A549 (cell line): ENCODE results near the gene NPTXR. TPM values are rescaled to one million over a fixed set of nuclear protein-coding genes. Genes with fewer than 3 reads are reported as not detected.
"Not testable (repeated sequence)": the region's sequence is repeated elsewhere in the genome, so short reads cannot be mapped to it uniquely, and the experiment has no call there.

Experiments used
- ATAC-seq, 2 experiments: fragments of 200-7000 bp in 1 of 2; fragments of >200 bp in 1 of 2; cut with Nextera tagmentation in 1 of 2; cut with Tn5 transposase in 1 of 2; 3 replicates each; pipeline versions ENCODE4 v1.8.0 to v1.9.1; 2018 to 2020; ENCODE audit warnings: mild to moderate bottlenecking in 1 of 2, moderate library complexity in 1 of 2
- CTCF ChIA-PET: fragments of 300-600 bp; sonication (Branson Sonifier 250); formaldehyde crosslinking; extraction: SDS; loops from one replicate; lab custom pipeline; 2021; ENCODE audit warnings: antibody characterized with exemption, inconsistent platforms; lab: Yijun Ruan, JAX
- POLR2A ChIA-PET: fragments of 350-600 bp; formaldehyde crosslinking; extraction: SDS; loops from one replicate; lab custom pipeline; 2021; ENCODE audit warnings: antibody characterized with exemption, inconsistent platforms; lab: Yijun Ruan, JAX
- DNase-seq, 2 experiments: peaks; one replicate each; pipeline versions ENCODE4 v3.0.0 to v3.0.0-alpha.2; 2011 to 2016; ENCODE audit warnings: low read depth in 1 of 2, low spot score in 1 of 2
- FAIRE-seq: peaks from 2 replicates; lab custom pipeline; 2011; peaks lifted over from hg19 to GRCh38; lab: Jason Lieb, UNC
- H3K27ac ChIP-seq, 2 experiments: fragments of >200 bp; sonication (Bioruptor Twin); formaldehyde crosslinking; 3 replicates each; pipeline ENCODE4 v1.5.1; 2016 to 2017
- H3K4me1 ChIP-seq: fragments of >200 bp; sonication (Bioruptor Twin); formaldehyde crosslinking; 3 replicates; pipeline ENCODE4 v1.6.1; 2016
- H3K4me2 ChIP-seq: fragments of >200 bp; sonication (Bioruptor Twin); formaldehyde crosslinking; 3 replicates; pipeline ENCODE4 v1.6.1; 2016
- H3K4me3 ChIP-seq: fragments of >200 bp; sonication (Bioruptor Twin); formaldehyde crosslinking; 3 replicates; pipeline ENCODE4 v1.5.1; 2016
- H3K9me3 ChIP-seq: fragments of >200 bp; sonication (Bioruptor Twin); formaldehyde crosslinking; 3 replicates; pipeline ENCODE4 v1.6.1; 2016
- BHLHE40 ChIP-seq: IDR thresholded peaks from 2 replicates; pipeline ENCODE4 v1.6.1; 2012; ENCODE audit warnings: low read depth, low read length, inconsistent platforms
- ELK1 ChIP-seq: fragments of 150-350 bp; IDR thresholded peaks from 2 replicates; pipeline ENCODE4 v1.6.1; 2014; ENCODE audit warnings: low read depth, mild to moderate bottlenecking, low read length
- EP300 ChIP-seq, 2 experiments: fragments of >200 bp; sonication (Bioruptor Twin); formaldehyde crosslinking; IDR thresholded peaks; 2 replicates in 1 of 2; 3 replicates in 1 of 2; pipeline ENCODE4 v1.6.1; 2016 to 2017
- FOSL2 ChIP-seq, 2 experiments: fragments of 450-650 bp in 1 of 2; fragments of >200 bp in 1 of 2; sonication (Bioruptor Twin) in 1 of 2; formaldehyde crosslinking; IDR thresholded peaks; 2 replicates each; pipeline versions ENCODE4 v1.5.0 to v1.6.1; 2016 to 2020; ENCODE audit warnings: mild to moderate bottlenecking in 1 of 2, moderate library complexity in 1 of 2
- FOXS1 ChIP-seq: fragments of 250-450 bp; sonication (Bioruptor Pico); IDR thresholded peaks from 2 replicates; pipeline ENCODE4 v1.5.0; 2020; ENCODE audit warnings: mild to moderate bottlenecking, moderate library complexity
- GATA3 ChIP-seq: IDR thresholded peaks from 2 replicates; pipeline ENCODE4 v1.6.1; 2012; ENCODE audit warnings: borderline replicate concordance
- HMGXB4 ChIP-seq: fragments of 250-450 bp; sonication (Bioruptor Pico); IDR thresholded peaks from 2 replicates; pipeline ENCODE4 v1.5.0; 2021; ENCODE audit warnings: mild to moderate bottlenecking, moderate library complexity, borderline replicate concordance
- HOXB5 ChIP-seq: fragments of 250-450 bp; sonication (Bioruptor Pico); IDR thresholded peaks from 2 replicates; pipeline ENCODE4 v1.5.0; 2020; ENCODE audit warnings: mild to moderate bottlenecking, moderate library complexity
- KDM1A ChIP-seq: fragments of 200-600 bp; sonication (generic); IDR thresholded peaks from 2 replicates; pipeline ENCODE4 v1.6.1; 2016; ENCODE audit warnings: low read depth, mild to moderate bottlenecking
- MAFK ChIP-seq: fragments of 450-650 bp; IDR thresholded peaks from 2 replicates; pipeline ENCODE4 v1.6.1; 2014; ENCODE audit not compliant: partially characterized antibody
- NPAS2 ChIP-seq: fragments of 250-450 bp; sonication (Bioruptor Pico); IDR thresholded peaks from 2 replicates; pipeline ENCODE4 v1.8.0; 2022; ENCODE audit warnings: mild to moderate bottlenecking, moderate library complexity, borderline replicate concordance
- RARB ChIP-seq: fragments of 250-450 bp; sonication (Bioruptor Pico); IDR thresholded peaks from 2 replicates; pipeline ENCODE4 v1.8.0; 2021; ENCODE audit warnings: mild to moderate bottlenecking, moderate library complexity
- RCOR1 ChIP-seq: fragments of 150-350 bp; IDR thresholded peaks from 2 replicates; pipeline ENCODE4 v1.6.1; 2014; ENCODE audit warnings: antibody characterized with exemption, low read length, low read depth
- RFX5 ChIP-seq: fragments of 450-650 bp; IDR thresholded peaks from 2 replicates; pipeline ENCODE4 v1.7.1; 2014; ENCODE audit warnings: antibody characterized with exemption, mild to moderate bottlenecking, moderate library complexity
- TFCP2L1 ChIP-seq: fragments of 250-450 bp; sonication (Bioruptor Pico); IDR thresholded peaks from 2 replicates; pipeline ENCODE4 v1.5.0; 2021; ENCODE audit warnings: mild to moderate bottlenecking
- ZFP36 ChIP-seq: fragments of 450-650 bp; IDR thresholded peaks from 2 replicates; pipeline ENCODE4 v1.6.1; 2014; ENCODE audit warnings: borderline replicate concordance; ENCODE audit not compliant: partially characterized antibody
- WGBS: methylation state at CpG from one replicate; pipeline ENCODE4 v1.1.6; 2017; ENCODE audit errors: missing lambda C conversion rate; 5-methylcytosine and 5-hydroxymethylcytosine counted together
- polyA plus RNA-seq, 4 experiments: library from polyadenylated mRNA; depleted of rRNA in 3 of 4; stranded (reverse); fragments of >200 nt; fragmentation: RNase III in 1 of 4; extraction: RNeasy Plus Mini Kit Qiagen cat#74134 plus additional on column Dnase treatment in 1 of 4; gene quantifications; 2 replicates in 3 of 4; 3 replicates in 1 of 4; pipeline ENCODE4 v1.2.3, GENCODE V29; 2011 to 2017
- TF ChIP-seq, protein P1 (sequence below): fragments of >200 bp; sonication (Bioruptor Twin); formaldehyde crosslinking; IDR thresholded peaks from 3 replicates; pipeline ENCODE4 v1.6.1; 2016
- TF ChIP-seq, protein P2 (sequence below): IDR thresholded peaks from 2 replicates; pipeline ENCODE4 v1.6.1; 2012; ENCODE audit warnings: low read depth, borderline replicate concordance

Gene NPTXR
- polyA plus RNA-seq, 2 of the 4 experiments (the other 2 are of a cell fraction): 3.3 to 15.3 TPM

DNA sequence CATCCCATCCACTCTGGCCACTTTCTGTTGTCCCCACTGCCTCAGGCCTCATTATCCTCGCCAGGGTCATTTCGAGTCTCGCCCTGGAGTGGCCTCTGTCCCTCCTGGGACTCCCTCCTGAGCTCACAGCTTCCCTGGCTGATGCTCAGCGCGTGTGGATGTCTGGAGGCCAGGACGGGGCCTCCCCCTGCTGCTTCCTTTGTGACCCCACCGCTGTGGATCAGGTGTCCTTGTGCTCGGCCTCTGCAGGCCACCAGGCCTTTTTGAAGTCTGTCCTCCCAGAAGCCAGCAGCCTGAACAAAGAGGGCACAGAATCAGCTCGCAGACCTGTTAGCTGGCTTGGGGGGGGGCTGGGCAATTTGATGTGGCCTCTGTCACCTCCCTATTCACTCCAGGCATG is 14.7 kb upstream of the NPTXR start:
- no peak for TF ChIP-seq EP300 (IDR thresholded peaks at IDR 0.05)
- no peak for TF ChIP-seq RARB
- TF ChIP-seq RFX5: no peak
- TF ChIP-seq GATA3: no peak
- no peak for TF ChIP-seq KDM1A
- TF ChIP-seq TFCP2L1 (CRISPR knock-in tag): no peak
- TF ChIP-seq HMGXB4 (CRISPR knock-in tag): no peak
- TF ChIP-seq NPAS2 (CRISPR knock-in tag): no peak
- TF ChIP-seq FOXS1: no peak
- no peak for TF ChIP-seq ELK1
- TF ChIP-seq HOXB5 (CRISPR knock-in tag): no peak
- no peak for TF ChIP-seq ZFP36
- TF ChIP-seq BHLHE40: no peak
- no peak for TF ChIP-seq RCOR1
- TF ChIP-seq, protein P1, sequence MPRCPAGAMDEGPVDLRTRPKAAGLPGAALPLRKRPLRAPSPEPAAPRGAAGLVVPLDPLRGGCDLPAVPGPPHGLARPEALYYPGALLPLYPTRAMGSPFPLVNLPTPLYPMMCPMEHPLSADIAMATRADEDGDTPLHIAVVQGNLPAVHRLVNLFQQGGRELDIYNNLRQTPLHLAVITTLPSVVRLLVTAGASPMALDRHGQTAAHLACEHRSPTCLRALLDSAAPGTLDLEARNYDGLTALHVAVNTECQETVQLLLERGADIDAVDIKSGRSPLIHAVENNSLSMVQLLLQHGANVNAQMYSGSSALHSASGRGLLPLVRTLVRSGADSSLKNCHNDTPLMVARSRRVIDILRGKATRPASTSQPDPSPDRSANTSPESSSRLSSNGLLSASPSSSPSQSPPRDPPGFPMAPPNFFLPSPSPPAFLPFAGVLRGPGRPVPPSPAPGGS: no peak
- TF ChIP-seq FOSL2 (IDR thresholded peaks at IDR 0.05): no peak
- TF ChIP-seq FOSL2 (CRISPR knock-in tag; IDR thresholded peaks at IDR 0.05): no peak
- TF ChIP-seq, protein P2, sequence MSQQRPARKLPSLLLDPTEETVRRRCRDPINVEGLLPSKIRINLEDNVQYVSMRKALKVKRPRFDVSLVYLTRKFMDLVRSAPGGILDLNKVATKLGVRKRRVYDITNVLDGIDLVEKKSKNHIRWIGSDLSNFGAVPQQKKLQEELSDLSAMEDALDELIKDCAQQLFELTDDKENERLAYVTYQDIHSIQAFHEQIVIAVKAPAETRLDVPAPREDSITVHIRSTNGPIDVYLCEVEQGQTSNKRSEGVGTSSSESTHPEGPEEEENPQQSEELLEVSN: no peak
- TF ChIP-seq MAFK: no peak
- POLR2A ChIA-PET: no interaction called here

DNA sequence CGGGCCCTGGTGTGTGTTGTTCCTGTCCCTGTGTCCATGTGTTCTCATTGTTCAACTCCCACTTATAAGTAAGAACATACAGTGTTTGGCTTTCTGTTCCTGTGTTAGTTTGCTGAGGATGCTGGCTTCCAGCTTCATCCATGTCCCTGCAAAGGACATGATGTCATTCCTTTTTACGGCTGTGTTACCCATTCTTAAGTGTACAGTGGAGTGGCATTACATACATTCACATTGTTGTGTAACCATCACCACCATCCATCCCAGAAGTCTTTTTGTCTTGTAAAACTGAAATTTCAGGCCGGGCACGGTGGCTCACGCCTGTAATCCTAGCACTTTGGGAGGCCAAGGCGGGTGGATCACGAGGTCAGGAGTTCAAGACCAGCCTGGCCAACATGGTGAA is 10.6 kb upstream of the NPTXR start:
- not testable (repeated sequence) for H3K4me2 ChIP-seq, DNase-seq, ATAC-seq, H3K4me3 ChIP-seq, H3K9me3 ChIP-seq, H3K27ac ChIP-seq, FAIRE-seq
- CTCF ChIA-PET: interaction anchor here (0.9 to 5.7 kb wide), 4 partner anchors 13 to 86 kb away, joined by 4 to 38 read pairs (median 21); no protein-coding TSS in a partner anchor
- WGBS: 76% methylated on average over 7 of the region's 7 CpGs
- POLR2A ChIA-PET: interaction anchor here (0.6 to 1.7 kb wide), 2 partner anchors 8 to 10 kb away, joined by 4 to 13 read pairs; partner anchors contain the start of gene NPTXR
- H3K4me1 ChIP-seq: peaks cover 18% of the 10 kb centered on the region

More for the DNA sequence above, 14.7 kb upstream of the NPTXR start:
- H3K27ac ChIP-seq: no peak overlapping the region
- no peaks in the 10 kb centered on the region for H3K9me3 ChIP-seq
- ATAC-seq (no peak), FAIRE-seq (no peak), DNase-seq (no peak)
- no peak overlapping the region for H3K4me3 ChIP-seq
- 63% methylated on average over 4 of the region's 9 CpGs for WGBS
- no peaks in the 10 kb centered on the region; the same call in 2 of the 3 replicates for H3K4me1 ChIP-seq
- CTCF ChIA-PET: interaction anchor here (0.6 to 3.6 kb wide), 5 partner anchors 11 to 177 kb away, joined by 3 to 26 read pairs (median 10); no protein-coding TSS in a partner anchor
- H3K4me2 ChIP-seq: no peak overlapping the region

GRCh38 chr22:38853883-38854282 is 10.1 kb upstream of the NPTXR start:
- ChIA-PET POLR2A (interaction anchor here (0.6 to 1.7 kb wide), 2 partner anchors 9 kb away, joined by 4 to 13 read pairs; partner anchors contain the start of gene NPTXR), CTCF (interaction anchor here (0.9 to 5.7 kb wide), 6 partner anchors 11 to 85 kb away, joined by 3 to 38 read pairs (median 4); no protein-coding TSS in a partner anchor)
- H3K4me3 ChIP-seq, H3K4me2 ChIP-seq, ATAC-seq, H3K9me3 ChIP-seq, H3K27ac ChIP-seq, FAIRE-seq, DNase-seq: not testable (repeated sequence)
- H3K4me1 ChIP-seq: peaks cover 18% of the 10 kb centered on the region
- WGBS: 40% methylated on average over 5 of the region's 5 CpGs
